SW480 (cell line): Measurements from ENCODE around the gene HVCN1.
A peak's percentile ranks its signal among the peaks of the same experiment; 100 is the strongest.

Experiments used
- DNase-seq: peaks from one replicate; pipeline ENCODE4 v3.0.0-alpha.2; 2016; ENCODE audit warnings: low spot score

HVCN1 gene

GRCh38 chr12:110616471-110617115, 72.3 kb downstream of the HVCN1 start:
- no peak for DNase-seq

DNA sequence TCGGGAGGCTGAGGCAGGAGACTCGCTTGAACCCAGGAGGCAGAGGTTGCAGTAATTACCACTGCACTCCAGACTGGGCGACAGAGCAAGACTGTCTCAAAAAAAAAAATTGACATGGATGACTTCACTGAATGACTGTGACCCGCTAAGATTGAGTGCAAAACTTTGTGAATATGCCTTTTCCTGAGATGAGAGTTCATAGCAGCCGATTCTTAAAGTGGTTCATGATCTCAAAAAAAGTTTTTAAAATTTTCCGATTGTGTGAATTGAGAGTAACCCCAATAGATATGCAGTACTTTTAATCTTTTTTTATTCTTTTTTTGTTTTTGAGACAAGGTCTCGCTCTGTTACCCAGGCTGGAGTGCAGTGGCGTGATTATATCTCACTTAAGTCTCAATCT, 73.7 kb downstream of the HVCN1 start:
- DNase-seq = no peak

- peak; percentile 94 for DNase-seq
Observed at GRCh38 chr12:110613771-110614684, 74.9 kb downstream of the HVCN1 start, which contains the start of gene TCTN1. TCTN1 (plus strand) TSS chr12:110614129; CDS start chr12:110614183, 54 bp downstream.

GRCh38 chr12:110613071-110613770, 75.7 kb downstream of the HVCN1 start:
- no peak for DNase-seq

GRCh38 chr12:110606253-110606611, 82.7 kb downstream of the HVCN1 start:
- no peak for DNase-seq

- peak; percentile 39 for DNase-seq
Observed at GRCh38 chr12:110602085-110602814, 86.7 kb downstream of the HVCN1 start.

DNA sequence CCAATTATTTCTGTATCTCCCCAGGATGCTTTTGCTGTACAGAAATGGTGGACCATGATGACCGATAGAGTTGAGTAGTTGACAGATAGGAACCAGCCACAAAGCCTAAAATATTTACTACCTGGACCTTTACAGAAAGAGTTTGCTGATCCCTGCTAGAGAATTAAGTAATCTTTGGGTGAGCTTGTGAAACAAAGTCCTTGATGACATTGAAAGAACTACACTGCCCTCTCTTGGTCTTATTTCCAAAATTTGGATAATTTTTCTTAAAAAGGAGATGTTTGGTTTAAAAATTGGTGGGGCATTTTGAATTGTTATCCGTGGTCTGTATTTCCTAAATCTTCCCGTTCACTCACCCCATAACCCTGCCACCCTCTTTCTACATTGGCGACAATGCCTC, 88.7 kb downstream of the HVCN1 start:
- DNase-seq = peak; percentile 45

DNA sequence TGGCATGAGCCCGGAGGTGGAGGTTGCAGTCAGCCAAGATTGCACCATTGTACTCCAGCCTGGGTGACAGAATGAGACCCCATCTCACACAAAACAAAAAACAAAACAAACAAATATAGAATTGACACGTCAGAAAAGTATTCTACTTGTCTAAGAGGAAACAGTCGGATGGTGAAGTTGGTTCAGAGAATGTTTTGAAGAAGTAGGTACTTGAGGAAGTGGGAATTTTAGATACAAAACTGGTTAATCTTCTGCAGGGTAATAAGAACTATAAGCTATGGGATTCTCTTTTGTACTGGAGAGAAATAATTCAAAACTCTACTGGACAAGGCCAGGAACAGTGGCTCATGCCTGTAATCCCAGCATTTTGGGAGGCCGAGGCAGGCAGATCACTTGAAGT, 89.6 kb downstream of the HVCN1 start:
- DNase-seq = no peak
